GM18951 (cell line): Measurements from ENCODE around the gene PIR.
A peak's percentile ranks its signal among the peaks of the same experiment; 100 is the strongest.

Experiments used
- POLR2A ChIP-seq: IDR thresholded peaks from 4 replicates; pipeline ENCODE4 v1.6.1; 2011; ENCODE audit warnings: mild to moderate bottlenecking; ENCODE audit not compliant: insufficient read length, insufficient read depth; ENCODE audit errors: extremely low read depth
- in situ Hi-C: fragments of 300-500 bp; cut with MboI; formaldehyde crosslinking; loops from one replicate; pipeline ENCODE4 v1.12.0; 2022; ENCODE audit warnings: low sequenced_read_pairs, mixed read lengths, inconsistent platforms; ENCODE audit not compliant: unreplicated experiment

The PIR gene

GRCh38 chrX:15340867-15341266 is 152.3 kb downstream of the PIR start:
- in situ Hi-C loops, result loop anchor here (10.0 kb wide), 1 partner anchor 124 kb away; no protein-coding TSS in a partner anchor
- TF ChIP-seq POLR2A, result no peak

- in situ Hi-C loops, result no loop called here
These were observed 157.1 kb downstream of the PIR start for GRCh38 chrX:15336023-15336413.

GRCh38 chrX:15335135-15336022 is 157.8 kb downstream of the PIR start, which contains the start of gene PIGA:
Gene PIGA, minus strand, starts transcription at chrX:15335523. Its CDS starts 3,593 bp downstream, at chrX:15331930.
- peak; percentile 68 for TF ChIP-seq POLR2A
- in situ Hi-C loops, result no loop called here

More at GRCh38 chrX:15336023-15336413, 157.1 kb downstream of the PIR start:
- TF ChIP-seq POLR2A, result no peak
